SK-N-SH (cell line): ENCODE measurements around the gene GPR162. TPM values are rescaled to one million over a fixed set of nuclear protein-coding genes. Genes with fewer than 3 reads are reported as not detected.

Experiments
- CTCF ChIA-PET: fragments of 300-600, 350-600 bp; formaldehyde crosslinking; extraction: SDS; loops from one replicate; lab custom pipeline; 2021; lab: Yijun Ruan, JAX
- POLR2A ChIA-PET: fragments of 350-600 bp; sonication (Branson Sonifier 250); formaldehyde crosslinking; extraction: SDS; loops from one replicate; lab custom pipeline; 2020; ENCODE audit warnings: antibody characterized with exemption, inconsistent platforms; lab: Yijun Ruan, JAX
- DNase-seq: peaks from one replicate; pipeline ENCODE4 v3.0.0; 2012
- H2AFZ ChIP-seq: fragments of 200-600 bp; sonication (generic); 2 replicates; pipeline ENCODE4 v1.8.1; 2016; ENCODE audit warnings: antibody characterized with exemption, mild to moderate bottlenecking, low read depth
- H3F3A ChIP-seq: fragments of 200-600 bp; sonication (generic); replicated peaks from 2 replicates; pipeline ENCODE3; 2016; ENCODE audit warnings: antibody characterized with exemption, mild to moderate bottlenecking; ENCODE audit not compliant: insufficient read depth
- H3K27ac ChIP-seq, 2 experiments: fragments of 200-500 bp in 1 of 2; fragments of 200-600 bp in 1 of 2; sonication (Bioruptor generic) in 1 of 2; sonication (generic), shearing (Covaris generic) in 1 of 2; 2 replicates each; pipeline versions ENCODE4 v1.5.1 to v1.6.1; 2014 to 2016; ENCODE audit warnings: low read depth in 2 of 2, inconsistent platforms in 1 of 2, low read length in 1 of 2, mild to moderate bottlenecking in 1 of 2, mixed read lengths in 1 of 2
- H3K27me3 ChIP-seq: fragments of 200-600 bp; sonication (generic), shearing (Covaris generic); 2 replicates; pipeline ENCODE4 v1.6.1; 2016; ENCODE audit warnings: mixed run types; ENCODE audit not compliant: insufficient read depth
- H3K36me3 ChIP-seq, 2 experiments: fragments of 200-500 bp in 1 of 2; fragments of 200-600 bp in 1 of 2; sonication (Bioruptor generic) in 1 of 2; sonication (generic) in 1 of 2; replicated peaks in 1 of 2; 2 replicates each; pipeline versions ENCODE3 to v1.5.1; 2014 to 2016; ENCODE audit warnings: low read length in 1 of 2, mild to moderate bottlenecking in 1 of 2; ENCODE audit not compliant: insufficient read depth in 2 of 2, control insufficient read depth in 1 of 2
- H3K4me1 ChIP-seq, 2 experiments: fragments of 200-500 bp in 1 of 2; fragments of 200-600 bp in 1 of 2; sonication (Bioruptor generic) in 1 of 2; sonication (generic), shearing (Covaris generic) in 1 of 2; 2 replicates each; pipeline versions ENCODE4 v1.5.1 to v1.6.1; 2014 to 2016; ENCODE audit warnings: low read depth in 1 of 2, low read length in 1 of 2, mixed run types in 1 of 2; ENCODE audit not compliant: insufficient read depth in 2 of 2, control insufficient read depth in 1 of 2
- H3K4me2 ChIP-seq: fragments of 200-600 bp; sonication (generic), shearing (Covaris generic); 2 replicates; pipeline ENCODE4 v1.6.1; 2017; ENCODE audit warnings: mixed run types
- H3K4me3 ChIP-seq, 2 experiments: fragments of 200-500 bp in 1 of 2; fragments of 200-600 bp in 1 of 2; sonication (Bioruptor generic) in 1 of 2; sonication (generic), shearing (Covaris generic) in 1 of 2; 2 replicates each; pipeline versions ENCODE4 v1.5.1 to v1.8.1; 2014 to 2016; ENCODE audit warnings: low read depth in 2 of 2, inconsistent platforms in 1 of 2, low read length in 1 of 2, mild to moderate bottlenecking in 1 of 2, mixed read lengths in 1 of 2, moderate library complexity in 1 of 2
- H3K79me2 ChIP-seq: fragments of 200-600 bp; sonication (generic); 2 replicates; pipeline ENCODE4 v1.8.1; 2017; ENCODE audit warnings: mild to moderate bottlenecking; ENCODE audit not compliant: insufficient read depth
- H3K9ac ChIP-seq: fragments of 200-600 bp; sonication (generic); 2 replicates; pipeline ENCODE4 v1.6.1; 2017; ENCODE audit warnings: mixed run types
- H3K9me2 ChIP-seq: fragments of 200-600 bp; sonication (generic); 2 replicates; pipeline ENCODE4 v1.6.1; 2017; ENCODE audit warnings: mixed run types
- H3K9me3 ChIP-seq: fragments of 200-600 bp; sonication (generic); 2 replicates; pipeline ENCODE4 v1.6.1; 2017; ENCODE audit warnings: mixed run types, mild to moderate bottlenecking, moderate library complexity
- H4K20me1 ChIP-seq: fragments of 200-600 bp; sonication (generic); 2 replicates; pipeline ENCODE4 v1.6.1; 2017; ENCODE audit warnings: mild to moderate bottlenecking, mixed run types; ENCODE audit not compliant: insufficient read depth
- EP300 ChIP-seq, 2 experiments: IDR thresholded peaks; 2 replicates each; pipeline versions ENCODE4 v1.4.0 to v1.6.1; 2012; ENCODE audit warnings: borderline replicate concordance in 1 of 2, low read depth in 1 of 2, low read length in 1 of 2
- EZH2phosphoT487 ChIP-seq: fragments of 200-600 bp; sonication (generic); IDR thresholded peaks from 2 replicates; pipeline ENCODE4 v1.6.1; 2017; ENCODE audit warnings: low read depth, mixed run types, mild to moderate bottlenecking, antibody characterized with exemption, moderate library complexity, borderline replicate concordance
- FOSL2 ChIP-seq: IDR thresholded peaks from 2 replicates; pipeline ENCODE4 v1.4.0; 2012; ENCODE audit warnings: low read depth, mild to moderate bottlenecking, moderate library complexity, borderline replicate concordance
- FOXJ3 ChIP-seq: sonication (generic); formaldehyde crosslinking; IDR thresholded peaks from 2 replicates; pipeline ENCODE4 v1.5.1; 2020; ENCODE audit warnings: mild to moderate bottlenecking, missing genetic modification reagents
- GABPA ChIP-seq: IDR thresholded peaks from 2 replicates; pipeline ENCODE4 v1.4.0; 2012; ENCODE audit warnings: low read depth, mild to moderate bottlenecking
- GATA2 ChIP-seq: sonication (generic); formaldehyde crosslinking; IDR thresholded peaks from 2 replicates; pipeline ENCODE4 v1.5.0; 2020; ENCODE audit warnings: mild to moderate bottlenecking, missing genetic modification reagents
- MAX ChIP-seq: IDR thresholded peaks from 2 replicates; pipeline ENCODE4 v1.4.0; 2012; ENCODE audit warnings: low read depth
- MEF2A ChIP-seq: IDR thresholded peaks from 2 replicates; pipeline ENCODE4 v1.4.0; 2012; ENCODE audit warnings: low read depth, borderline replicate concordance
- MXI1 ChIP-seq: IDR thresholded peaks from 2 replicates; pipeline ENCODE4 v1.6.1; 2012; ENCODE audit warnings: mild to moderate bottlenecking, low read depth, low read length, improper control_type of control experiment
- NFIC ChIP-seq: IDR thresholded peaks from 2 replicates; pipeline ENCODE4 v1.4.0; 2012; ENCODE audit warnings: borderline replicate concordance
- NRF1 ChIP-seq: IDR thresholded peaks from 2 replicates; pipeline ENCODE4 v1.6.1; 2012; ENCODE audit warnings: low read depth, mild to moderate bottlenecking, low read length
- PBX3 ChIP-seq: IDR thresholded peaks from 2 replicates; pipeline ENCODE4; 2012
- POLR2AphosphoS5 ChIP-seq: IDR thresholded peaks from 2 replicates; pipeline ENCODE4 v1.6.1; 2012; ENCODE audit warnings: low read depth, low read length
- RAD21 ChIP-seq: IDR thresholded peaks from 2 replicates; pipeline ENCODE4 v1.6.1; 2012; ENCODE audit warnings: mild to moderate bottlenecking, low read length
- RCOR1 ChIP-seq: fragments of 150-350 bp; IDR thresholded peaks from 2 replicates; pipeline ENCODE4 v1.6.1; 2017; ENCODE audit warnings: antibody characterized with exemption, low read length
- RFX5 ChIP-seq: IDR thresholded peaks from 2 replicates; pipeline ENCODE4 v1.6.1; 2012; ENCODE audit warnings: mild to moderate bottlenecking, improper control_type of control experiment, low read length
- SMC3 ChIP-seq: IDR thresholded peaks from 2 replicates; pipeline ENCODE4 v1.6.1; 2012; ENCODE audit warnings: low read depth, low read length, improper control_type of control experiment
- TAF1 ChIP-seq: IDR thresholded peaks from 2 replicates; pipeline ENCODE4 v1.6.1; 2012; ENCODE audit warnings: low read depth, mild to moderate bottlenecking, low read length, moderate library complexity, borderline replicate concordance
- TCF12 ChIP-seq: IDR thresholded peaks from 2 replicates; pipeline ENCODE4 v1.4.0; 2012
- TEAD4 ChIP-seq: IDR thresholded peaks from 2 replicates; pipeline ENCODE4 v1.4.0; 2012; ENCODE audit warnings: mild to moderate bottlenecking, borderline replicate concordance; ENCODE audit not compliant: insufficient read depth
- YY1 ChIP-seq: IDR thresholded peaks from 2 replicates; pipeline ENCODE4 v1.4.0; 2012; ENCODE audit warnings: low read depth, mild to moderate bottlenecking
- WGBS: methylation state at CpG from one replicate; pipeline ENCODE4 v1.1.6; 2017; ENCODE audit warnings: low lambda C conversion rate; 5-methylcytosine and 5-hydroxymethylcytosine counted together
- polyA plus RNA-seq, 3 experiments: library from polyadenylated mRNA; depleted of rRNA; stranded (reverse); fragments of >200 nt; gene quantifications; 2 replicates each; pipeline ENCODE4 v1.2.3, GENCODE V29; 2012
- TF ChIP-seq, protein P1 (sequence below): fragments of 150-350 bp; IDR thresholded peaks from 2 replicates; pipeline ENCODE4 v1.6.1; 2016; ENCODE audit warnings: mild to moderate bottlenecking, low read depth, low read length

Gene GPR162
- polyA plus RNA-seq, 1 of the 3 experiments (the other 2 are of a cell fraction), result 18.6 TPM

- 90% methylated on average over 11 of the region's 11 CpGs for WGBS
- Histone ChIP-seq H3K4me1 (peaks cover 6 to 8% of the 10 kb centered on the region in 2 experiments; a peak in 2 of 4 replicates), H3K27ac (no peak overlapping the region), H3K9ac (no peak overlapping the region), H3K27me3 (no peaks in the 10 kb centered on the region), H3K9me2 (no peaks in the 10 kb centered on the region), H3K79me2 (peaks cover 7% of the 10 kb centered on the region), H3K36me3 (peaks cover 32 to 64% of the 10 kb centered on the region in 2 experiments), H3K4me3 (no peak overlapping the region), H3K4me2 (no peak overlapping the region), H3K9me3 (no peaks in the 10 kb centered on the region), H4K20me1 (peaks cover 1% of the 10 kb centered on the region), H2AFZ (no peak overlapping the region), H3F3A (peaks cover 7% of the 10 kb centered on the region)
- ChIA-PET POLR2A (interaction anchor here (5.9 kb wide), 1 partner anchor 11 kb away, joined by 57 read pairs; the partner anchor contains the start of genes CDCA3 and USP5), CTCF (interaction anchor here (2.7 to 10.9 kb wide), 2 partner anchors 10 to 11 kb away, joined by 15 to 164 read pairs; partner anchors contain the start of genes CDCA3, SPSB2 and USP5)
- TF ChIP-seq MXI1, result no peak
- no peak for TF ChIP-seq MEF2A
- TF ChIP-seq, protein P1, sequence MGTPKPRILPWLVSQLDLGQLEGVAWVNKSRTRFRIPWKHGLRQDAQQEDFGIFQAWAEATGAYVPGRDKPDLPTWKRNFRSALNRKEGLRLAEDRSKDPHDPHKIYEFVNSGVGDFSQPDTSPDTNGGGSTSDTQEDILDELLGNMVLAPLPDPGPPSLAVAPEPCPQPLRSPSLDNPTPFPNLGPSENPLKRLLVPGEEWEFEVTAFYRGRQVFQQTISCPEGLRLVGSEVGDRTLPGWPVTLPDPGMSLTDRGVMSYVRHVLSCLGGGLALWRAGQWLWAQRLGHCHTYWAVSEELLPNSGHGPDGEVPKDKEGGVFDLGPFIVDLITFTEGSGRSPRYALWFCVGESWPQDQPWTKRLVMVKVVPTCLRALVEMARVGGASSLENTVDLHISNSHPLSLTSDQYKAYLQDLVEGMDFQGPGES, result no peak
- no peak for TF ChIP-seq RFX5
- TF ChIP-seq TAF1, result no peak
- TF ChIP-seq TCF12, result no peak
- TF ChIP-seq MAX, result no peak
- DNase-seq, result no peak
Measured at GRCh38 chr12:6863033-6863432, 41.4 kb downstream of the GPR162 start.

DNA sequence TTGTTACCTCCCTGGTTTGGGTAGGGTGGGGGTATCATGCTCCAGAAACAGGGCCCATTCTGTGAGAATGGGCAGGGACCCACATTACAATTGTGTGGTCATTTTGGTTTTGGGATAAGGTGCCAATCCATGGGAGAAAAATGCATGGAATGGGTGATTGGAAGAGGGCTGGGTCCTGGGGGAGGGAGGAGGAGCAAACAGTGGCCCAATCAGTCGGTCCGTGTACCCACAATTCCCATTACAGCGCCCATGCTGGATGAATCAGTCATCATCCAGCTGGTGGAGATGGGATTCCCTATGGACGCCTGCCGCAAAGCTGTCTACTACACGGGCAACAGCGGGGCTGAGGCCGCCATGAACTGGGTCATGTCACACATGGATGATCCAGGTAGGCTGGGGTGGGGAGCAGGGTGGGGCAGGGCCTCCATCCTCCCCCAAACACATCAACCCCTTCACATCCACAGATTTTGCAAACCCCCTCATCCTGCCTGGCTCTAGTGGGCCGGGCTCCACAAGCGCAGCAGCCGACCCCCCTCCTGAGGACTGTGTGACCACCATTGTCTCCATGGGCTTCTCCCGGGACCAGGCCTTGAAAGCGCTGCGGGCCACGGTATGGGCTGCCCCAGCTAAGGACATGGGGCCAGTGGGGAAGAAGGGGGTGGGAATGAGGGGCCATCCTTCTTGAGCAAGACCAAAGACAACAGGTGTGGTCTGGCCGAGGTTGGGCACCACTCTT lies 42.1 kb downstream of the GPR162 start:
- no peak overlapping the region for H3K9ac ChIP-seq
- peaks cover 8 to 11% of the 10 kb centered on the region in 2 experiments; a peak in 2 of 4 replicates for H3K4me1 ChIP-seq
- H3K27ac ChIP-seq, result no peak overlapping the region
- CTCF ChIA-PET, result interaction anchor here (2.7 to 10.9 kb wide), 3 partner anchors 9 to 29 kb away, joined by 15 to 164 read pairs (median 122); partner anchors contain the start of genes CDCA3, SPSB2 and USP5
- 95% methylated on average over 11 of the region's 16 CpGs for WGBS
- no peaks in the 10 kb centered on the region for H3K9me2 ChIP-seq
- no peak overlapping the region for H3K4me3 ChIP-seq
- no peak overlapping the region for H3K4me2 ChIP-seq
- no peaks in the 10 kb centered on the region for H3K9me3 ChIP-seq
- peaks cover 25 to 58% of the 10 kb centered on the region in 2 experiments for H3K36me3 ChIP-seq
- H3K27me3 ChIP-seq, result no peaks in the 10 kb centered on the region
- H2AFZ ChIP-seq, result no peak overlapping the region
- H4K20me1 ChIP-seq, result peaks cover 8% of the 10 kb centered on the region
- no peak for DNase-seq
- H3K79me2 ChIP-seq, result peaks cover 14% of the 10 kb centered on the region
- POLR2A ChIA-PET, result interaction anchor here (1.9 to 5.9 kb wide), 2 partner anchors 8 to 12 kb away, joined by 4 to 57 read pairs; partner anchors contain the start of genes CDCA3 and USP5
- peaks cover 7% of the 10 kb centered on the region for H3F3A ChIP-seq
- TF ChIP-seq PBX3 (no peak), RFX5 (no peak), EZH2phosphoT487 (no peak), RCOR1 (no peak), POLR2AphosphoS5 (no peak), SMC3 (no peak), GATA2 (CRISPR knock-in tag) (no peak), FOSL2 (no peak), FOXJ3 (no peak), GABPA (no peak), EP300 (IDR thresholded peaks at IDR 0.05; ENCODE audit: borderline replicate concordance in 1 of 2, low read depth in 1 of 2, low read length in 1 of 2) (no peak), TEAD4 (no peak), RAD21 (no peak), TCF12 (no peak), YY1 (no peak), MAX (no peak), NFIC (no peak), MXI1 (no peak), NRF1 (no peak)
